ENCODE results near the gene SFMBT2.

GRCh38 chr10:7333961-7334641 is 76.7 kb downstream of the SFMBT2 start:
- TF ChIP-seq GATA3 (IDR thresholded peaks at IDR 0.05; ENCODE audit: low read depth, low read length): no peak
- TF ChIP-seq GATA2 (IDR thresholded peaks at IDR 0.05; ENCODE audit: low read depth, low read length): no peak
